Neural progenitor cell (in vitro differentiated cells): Measurements from ENCODE around the gene AMER2. TPM values are rescaled to one million over a fixed set of nuclear protein-coding genes. Genes with fewer than 3 reads are reported as not detected.

Source experiments
- DNase-seq: peaks from one replicate; pipeline ENCODE4 v3.0.0-alpha.2; 2016; ENCODE audit warnings: low spot score
- H2AFZ ChIP-seq: fragments of 200-600 bp; sonication (generic); replicated peaks from 2 replicates; pipeline ENCODE4 v1.6.1; 2016; ENCODE audit warnings: antibody characterized with exemption
- H3F3A ChIP-seq: fragments of 200-600 bp; sonication (generic); 2 replicates; pipeline ENCODE4 v1.6.1; 2016; ENCODE audit warnings: antibody characterized with exemption, low read depth
- H3K27ac ChIP-seq: fragments of 200-600 bp; sonication (generic); 2 replicates; pipeline ENCODE4 v1.5.1; 2016; ENCODE audit warnings: mild to moderate bottlenecking
- H3K27me3 ChIP-seq: fragments of 200-600 bp; sonication (generic); 2 replicates; pipeline ENCODE4 v1.6.1; 2016; ENCODE audit warnings: mild to moderate bottlenecking, moderate library complexity
- H3K36me3 ChIP-seq: fragments of 200-600 bp; sonication (generic); 2 replicates; pipeline ENCODE4 v1.5.1; 2016
- H3K4me1 ChIP-seq: fragments of 200-600 bp; sonication (generic); 2 replicates; pipeline ENCODE4 v1.6.1; 2016; ENCODE audit warnings: mixed run types
- H3K4me2 ChIP-seq: fragments of 200-600 bp; sonication (generic); 2 replicates; pipeline ENCODE4 v1.6.1; 2016
- H3K4me3 ChIP-seq: fragments of 200-600 bp; sonication (generic); 2 replicates; pipeline ENCODE4 v1.5.1; 2016
- H3K79me2 ChIP-seq: fragments of 200-600 bp; sonication (generic); 2 replicates; pipeline ENCODE4 v1.6.1; 2016; ENCODE audit warnings: low read depth
- H3K9ac ChIP-seq: fragments of 200-600 bp; sonication (generic); 2 replicates; pipeline ENCODE4 v1.6.1; 2016
- H3K9me3 ChIP-seq: fragments of 200-600 bp; sonication (generic); 2 replicates; pipeline ENCODE4 v1.5.1; 2016; ENCODE audit warnings: low read depth
- H4K20me1 ChIP-seq: fragments of 200-600 bp; sonication (generic); 2 replicates; pipeline ENCODE4 v1.6.1; 2016; ENCODE audit warnings: low read depth
- H3K27ac Mint-ChIP-seq: 3 replicates; pipeline ENCODE4 v1.8.0; 2021; ENCODE audit warnings: mixed read lengths
- H3K27me3 Mint-ChIP-seq: 2 replicates; pipeline ENCODE4 v1.8.0; 2022; ENCODE audit warnings: low read depth, mild to moderate bottlenecking, inconsistent platforms, moderate library complexity, mixed read lengths; ENCODE audit not compliant: insufficient read depth
- H3K36me3 Mint-ChIP-seq: 3 replicates; pipeline ENCODE4 v1.8.0; 2021; ENCODE audit warnings: mixed read lengths
- H3K4me1 Mint-ChIP-seq: 3 replicates; pipeline ENCODE4 v1.8.0; 2021; ENCODE audit warnings: mixed read lengths
- H3K4me3 Mint-ChIP-seq: 3 replicates; pipeline ENCODE4 v1.8.0; 2021; ENCODE audit warnings: mild to moderate bottlenecking, moderate library complexity, mixed read lengths
- H3K9me3 Mint-ChIP-seq: 3 replicates; pipeline ENCODE4 v1.8.0; 2020; ENCODE audit warnings: mixed read lengths
- CTCF ChIP-seq: fragments of 200-600 bp; sonication (generic); IDR thresholded peaks from 2 replicates; pipeline ENCODE4 v1.5.1; 2017; ENCODE audit warnings: antibody characterized with exemption, mild to moderate bottlenecking
- EZH2 ChIP-seq: fragments of 200-600 bp; sonication (generic); IDR thresholded peaks from 2 replicates; pipeline ENCODE4 v1.6.1; 2017; ENCODE audit warnings: antibody characterized with exemption, mild to moderate bottlenecking, moderate library complexity
- EZH2phosphoT487 ChIP-seq: fragments of 200-600 bp; sonication (generic); IDR thresholded peaks from 2 replicates; pipeline ENCODE4 v1.6.1; 2017; ENCODE audit warnings: antibody characterized with exemption
- total RNA-seq: library from RNA; depleted of rRNA; stranded (reverse); fragments of >200 nt; gene quantifications from 2 replicates; pipeline ENCODE4 v1.2.3, GENCODE V29; 2015; ENCODE audit warnings: low replicate concordance

Gene AMER2
- total RNA-seq, 1 donor from 2014 or later = not detected

DNA sequence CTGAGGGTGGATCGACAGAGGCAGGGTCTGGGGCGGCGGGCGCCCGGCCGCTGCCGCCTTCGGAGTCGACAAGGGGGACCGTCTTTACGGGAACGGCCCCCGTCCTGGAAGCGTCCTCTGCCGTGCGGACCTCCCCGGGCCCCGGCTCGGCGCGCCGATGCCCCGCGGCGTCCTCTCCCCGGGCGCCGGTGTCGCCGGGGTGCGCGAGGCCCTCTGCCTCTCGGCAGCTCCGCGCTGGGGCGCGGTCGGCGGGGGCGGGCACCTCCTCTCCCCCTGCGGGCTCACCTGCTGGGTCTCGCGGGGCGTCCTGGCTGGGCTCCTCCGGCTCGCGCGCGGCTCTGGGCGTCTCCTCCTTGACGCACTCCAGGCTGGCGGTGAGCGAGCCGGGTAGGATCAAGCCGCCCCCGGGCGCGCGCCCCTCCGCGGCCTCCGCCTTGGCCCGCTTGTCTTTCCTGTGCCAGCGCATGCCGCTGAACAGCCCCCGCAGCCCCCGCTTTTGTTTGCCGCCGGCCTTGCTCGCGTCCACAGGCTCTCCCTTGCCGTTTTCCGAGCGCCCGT lies 1.5 kb downstream of the AMER2 start:
- H3K9me3 Mint-ChIP-seq = peaks cover 29% of the 10 kb centered on the region
- peaks cover 29% of the 10 kb centered on the region for H3K27me3 Mint-ChIP-seq
- H4K20me1 ChIP-seq = peaks cover 14% of the 10 kb centered on the region
- H3K27ac Mint-ChIP-seq = peak overlapping the region; percentile 90
- peak overlapping the region; percentile 89 for H3K4me3 Mint-ChIP-seq
- H3K27ac ChIP-seq = no peak overlapping the region
- peak overlapping the region; percentile 88 for H2AFZ ChIP-seq
- H3F3A ChIP-seq = peaks cover 9% of the 10 kb centered on the region
- H3K4me2 ChIP-seq = peak overlapping the region; percentile 89
- peak; percentile 67 for DNase-seq
- H3K4me3 ChIP-seq = peak overlapping the region; percentile 67
- H3K27me3 ChIP-seq = peaks cover 81% of the 10 kb centered on the region
- peaks cover 26% of the 10 kb centered on the region for H3K36me3 Mint-ChIP-seq
- no peaks in the 10 kb centered on the region for H3K9me3 ChIP-seq
- no peaks in the 10 kb centered on the region for H3K36me3 ChIP-seq
- no peak overlapping the region for H3K9ac ChIP-seq
- TF ChIP-seq CTCF (no peak), EZH2phosphoT487 (peak; percentile 47), EZH2 (peak; percentile 77)
- H3K4me1 ChIP-seq = peaks cover 14% of the 10 kb centered on the region
- peaks cover 53% of the 10 kb centered on the region for H3K4me1 Mint-ChIP-seq
- no peaks in the 10 kb centered on the region for H3K79me2 ChIP-seq

- Histone ChIP-seq H3K36me3 (no peaks in the 10 kb centered on the region), H3K4me1 (peaks cover 14% of the 10 kb centered on the region), H2AFZ (peak overlapping the region; percentile 88), H3K9ac (no peak overlapping the region), H3F3A (peaks cover 9% of the 10 kb centered on the region), H3K4me2 (peak overlapping the region; percentile 89), H3K27me3 (peaks cover 81% of the 10 kb centered on the region), H3K4me3 (peak overlapping the region; percentile 67), H3K9me3 (no peaks in the 10 kb centered on the region), H3K27ac (no peak overlapping the region), H4K20me1 (peaks cover 14% of the 10 kb centered on the region), H3K79me2 (no peaks in the 10 kb centered on the region)
- H3K27ac Mint-ChIP-seq = peak overlapping the region; percentile 90
- TF ChIP-seq CTCF (no peak), EZH2phosphoT487 (no peak), EZH2 (no peak)
- peaks cover 28% of the 10 kb centered on the region for H3K36me3 Mint-ChIP-seq
- peaks cover 25% of the 10 kb centered on the region for H3K9me3 Mint-ChIP-seq
- peaks cover 27% of the 10 kb centered on the region for H3K27me3 Mint-ChIP-seq
- no peak for DNase-seq
- H3K4me1 Mint-ChIP-seq = peaks cover 59% of the 10 kb centered on the region
- peak overlapping the region; percentile 89 for H3K4me3 Mint-ChIP-seq
These were observed 2.0 kb downstream of the AMER2 start for GRCh38 chr13:25169951-25170553.

DNA sequence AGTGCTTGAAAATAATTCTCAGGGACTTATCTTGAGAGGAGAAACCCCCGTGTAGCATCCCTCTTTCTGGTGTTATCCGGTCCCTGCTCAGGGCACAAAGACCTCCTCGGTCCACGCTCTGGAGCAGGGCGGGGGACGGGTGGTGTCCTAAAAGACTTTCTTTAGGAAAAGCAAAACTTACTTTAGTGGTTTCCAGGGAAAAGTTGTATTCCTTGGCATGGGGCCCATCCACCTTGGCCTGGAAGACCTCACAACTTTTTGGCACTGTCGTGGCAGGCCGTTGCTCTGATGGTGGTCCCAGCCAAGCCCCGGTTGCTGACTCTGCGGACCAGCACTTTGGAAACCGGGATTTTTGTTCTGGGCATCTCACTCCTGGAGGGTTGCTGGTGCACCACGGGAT lies 2.7 kb downstream of the AMER2 start:
- Histone ChIP-seq H3K9me3 (no peaks in the 10 kb centered on the region), H3F3A (peaks cover 9% of the 10 kb centered on the region), H3K79me2 (no peaks in the 10 kb centered on the region), H3K4me2 (no peak overlapping the region), H4K20me1 (peaks cover 14% of the 10 kb centered on the region), H3K9ac (no peak overlapping the region), H3K27ac (no peak overlapping the region), H3K27me3 (peaks cover 80% of the 10 kb centered on the region), H2AFZ (no peak overlapping the region), H3K36me3 (no peaks in the 10 kb centered on the region), H3K4me1 (peaks cover 14% of the 10 kb centered on the region), H3K4me3 (no peak overlapping the region)
- Mint-ChIP-seq H3K36me3 (peaks cover 29% of the 10 kb centered on the region), H3K9me3 (peaks cover 23% of the 10 kb centered on the region), H3K27ac (no peak overlapping the region), H3K27me3 (peaks cover 26% of the 10 kb centered on the region), H3K4me3 (peak overlapping the region; percentile 89), H3K4me1 (peaks cover 62% of the 10 kb centered on the region)
- DNase-seq = no peak
- no peak for TF ChIP-seq CTCF
- no peak for TF ChIP-seq EZH2phosphoT487
- TF ChIP-seq EZH2 = no peak
